HG03558 (cell line): Measurements from ENCODE around the gene B4GALNT3.

Experiments
- ATAC-seq: cut with Tn5 transposase; IDR thresholded peaks from one replicate; pipeline ENCODE4 v1.9.1; 2021; ENCODE audit warnings: moderate number of reproducible peaks; ENCODE audit not compliant: unreplicated experiment; ENCODE audit errors: extremely low read depth

B4GALNT3 gene

DNA sequence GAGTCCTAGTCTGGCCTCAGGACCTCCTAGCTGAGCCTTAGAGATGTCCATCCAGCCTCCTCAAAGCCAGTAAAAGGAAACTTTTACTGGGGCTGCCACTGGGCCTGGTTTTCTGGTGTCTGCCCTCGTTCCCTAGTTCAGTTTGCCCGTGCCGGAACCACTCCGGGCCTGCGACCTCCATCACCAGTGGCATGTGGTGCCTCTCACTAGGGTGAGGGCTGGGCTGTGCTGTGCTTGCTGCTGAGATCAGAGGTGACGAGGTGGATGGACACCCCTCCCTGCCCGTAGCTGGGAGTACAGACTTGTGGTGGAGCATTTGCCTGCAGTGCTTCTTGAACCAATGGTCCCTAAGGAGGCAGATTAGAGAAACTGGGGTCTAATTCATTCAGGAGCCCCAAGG lies 75.7 kb downstream of the B4GALNT3 start:
- ATAC-seq, result no peak

DNA sequence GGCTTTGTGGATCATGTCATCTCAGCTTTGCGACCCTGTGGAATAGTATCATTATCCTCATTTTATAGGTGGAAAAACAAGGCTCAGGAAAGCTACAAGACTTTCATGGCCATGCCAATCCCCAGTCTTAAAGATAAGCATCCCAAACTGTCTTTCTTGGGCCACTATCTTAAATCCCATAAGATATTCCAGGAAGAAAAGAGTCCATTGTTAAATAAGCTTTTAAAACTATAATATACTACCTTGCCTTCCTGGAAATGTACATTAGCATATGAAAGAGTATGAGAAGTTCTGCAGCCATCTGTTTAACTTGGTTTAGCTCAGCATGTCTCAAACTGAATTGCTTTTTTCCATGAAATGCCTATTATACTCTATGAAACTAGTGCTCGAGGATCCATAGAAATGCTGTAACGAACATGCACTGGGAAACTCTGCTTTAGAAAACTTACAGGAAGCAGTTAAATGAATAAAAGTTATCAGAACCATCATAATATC lies 77.1 kb downstream of the B4GALNT3 start:
- ATAC-seq, result no peak

DNA sequence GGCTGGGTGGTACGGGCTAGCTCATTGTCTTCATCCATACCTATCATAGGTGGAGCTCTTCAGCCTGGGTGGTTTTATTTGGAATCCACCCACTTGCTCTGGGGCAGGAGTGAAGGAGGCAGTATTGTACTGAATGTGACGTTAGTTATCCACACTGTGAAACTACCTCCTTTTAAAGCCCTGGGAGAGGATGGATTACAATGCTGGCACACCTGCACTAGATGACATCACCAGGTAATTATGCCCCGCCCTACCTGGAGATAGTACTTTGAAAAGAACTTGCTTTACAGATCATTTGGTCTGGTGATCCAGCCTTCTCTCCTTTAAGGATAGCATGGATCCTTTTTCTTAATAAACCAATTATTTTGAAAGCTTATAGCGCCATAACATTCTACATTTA lies 78.0 kb downstream of the B4GALNT3 start:
- no peak for ATAC-seq

DNA sequence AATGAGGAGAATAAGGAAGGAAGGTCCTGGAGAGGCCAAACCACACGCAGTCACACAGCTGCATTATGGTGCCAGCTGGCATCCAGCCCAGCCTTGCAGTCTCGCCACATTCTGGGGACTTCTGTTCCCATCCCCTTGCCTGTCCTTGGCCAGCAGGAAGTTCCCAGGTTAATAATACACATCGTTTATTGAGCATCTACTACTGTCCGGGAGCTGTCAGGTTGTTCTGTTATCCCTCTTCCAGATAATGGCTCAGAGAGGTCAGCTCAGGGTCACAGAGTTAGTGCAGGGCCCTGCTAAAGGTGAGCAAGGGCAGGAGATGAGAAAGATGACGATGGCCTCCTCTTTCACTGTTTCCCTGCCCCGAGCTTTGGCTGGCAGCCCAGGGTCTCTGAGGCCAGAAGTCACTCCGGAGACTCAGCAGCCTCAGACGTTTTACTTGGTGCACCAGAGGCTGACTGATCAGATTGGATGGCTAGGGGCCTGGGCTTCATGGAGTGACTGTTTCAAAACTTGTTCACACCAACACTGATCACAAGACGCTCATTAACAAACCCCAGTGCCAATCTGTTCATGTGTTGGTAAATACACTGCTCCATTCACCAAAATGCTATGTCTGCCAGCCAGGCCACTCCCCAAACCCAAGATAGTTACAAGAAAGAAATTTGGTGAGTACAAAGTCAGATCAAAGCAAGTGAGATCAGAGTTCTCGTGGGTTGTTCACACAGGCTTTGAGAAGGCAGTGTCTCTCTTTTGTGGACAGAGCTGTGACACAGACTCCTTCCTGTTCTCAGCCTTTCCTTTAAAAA lies 79.2 kb downstream of the B4GALNT3 start:
- ATAC-seq, result no peak

DNA sequence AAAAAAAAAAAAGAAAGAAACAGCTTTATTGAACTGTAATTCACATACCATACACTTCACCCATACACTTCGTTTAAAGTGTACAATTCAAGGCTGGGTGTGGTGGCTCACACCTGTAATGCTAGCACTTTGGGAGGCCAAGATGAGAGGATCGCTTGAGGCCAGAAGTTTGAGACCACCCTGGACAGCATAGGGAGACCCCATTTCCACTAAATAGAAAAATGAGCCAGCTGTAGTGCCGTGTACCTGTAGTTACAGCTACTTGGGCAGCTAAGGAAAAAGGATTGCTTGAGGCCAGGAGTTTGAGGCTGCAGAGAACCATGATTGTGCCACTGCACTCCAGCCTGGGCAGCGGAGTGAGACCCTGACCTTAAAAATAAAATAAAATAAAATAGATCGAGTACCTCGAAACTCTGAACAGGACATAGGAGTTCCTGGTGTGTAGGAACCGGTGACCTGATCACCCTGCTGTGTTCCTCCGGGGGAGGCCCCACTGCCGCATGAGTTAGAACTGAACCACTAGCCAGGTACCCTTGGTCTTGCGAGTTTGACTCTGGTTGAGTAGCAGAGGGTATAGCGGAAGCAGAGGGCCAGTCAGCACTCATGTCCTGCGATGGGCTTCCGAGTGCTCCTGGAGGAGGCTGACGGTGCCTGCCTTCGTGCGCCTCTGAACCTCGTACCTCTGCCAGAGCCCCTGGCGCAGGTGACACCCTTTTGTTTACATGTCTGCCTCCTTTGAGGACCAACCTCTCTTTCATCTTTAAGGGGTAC lies 80.0 kb downstream of the B4GALNT3 start:
- no peak for ATAC-seq

DNA sequence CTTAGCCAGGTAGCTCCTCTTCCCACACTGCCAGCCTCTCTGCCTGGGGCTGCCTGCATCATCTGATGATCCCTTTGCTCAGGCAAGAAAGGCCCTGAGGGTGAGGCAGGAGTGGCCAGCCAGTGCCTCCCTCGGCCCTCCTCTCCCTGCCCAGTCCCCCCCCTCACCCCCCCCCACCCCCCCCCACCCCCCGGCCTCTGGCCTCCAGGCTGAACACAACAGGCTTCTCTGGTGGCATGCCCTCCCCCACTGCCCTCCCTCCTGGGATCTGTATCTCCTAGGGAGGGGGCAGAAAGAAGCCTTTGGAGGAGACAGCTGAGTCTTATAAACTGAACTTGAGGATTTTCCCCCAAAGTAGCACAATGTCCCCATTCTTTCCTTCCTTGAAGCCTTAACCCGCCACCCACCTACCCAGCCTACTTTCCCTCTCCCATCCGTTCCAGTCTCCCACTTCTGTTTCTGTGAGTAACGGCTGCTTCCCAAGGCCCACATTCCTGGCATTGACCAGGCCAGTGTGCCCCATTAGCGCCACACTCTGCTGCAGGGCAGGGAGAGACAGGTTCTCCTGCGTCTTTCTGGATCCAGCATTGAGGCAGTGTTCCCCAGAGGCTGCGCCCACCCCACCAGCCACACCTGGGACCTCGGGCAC lies 82.1 kb downstream of the B4GALNT3 start:
- no peak for ATAC-seq

DNA sequence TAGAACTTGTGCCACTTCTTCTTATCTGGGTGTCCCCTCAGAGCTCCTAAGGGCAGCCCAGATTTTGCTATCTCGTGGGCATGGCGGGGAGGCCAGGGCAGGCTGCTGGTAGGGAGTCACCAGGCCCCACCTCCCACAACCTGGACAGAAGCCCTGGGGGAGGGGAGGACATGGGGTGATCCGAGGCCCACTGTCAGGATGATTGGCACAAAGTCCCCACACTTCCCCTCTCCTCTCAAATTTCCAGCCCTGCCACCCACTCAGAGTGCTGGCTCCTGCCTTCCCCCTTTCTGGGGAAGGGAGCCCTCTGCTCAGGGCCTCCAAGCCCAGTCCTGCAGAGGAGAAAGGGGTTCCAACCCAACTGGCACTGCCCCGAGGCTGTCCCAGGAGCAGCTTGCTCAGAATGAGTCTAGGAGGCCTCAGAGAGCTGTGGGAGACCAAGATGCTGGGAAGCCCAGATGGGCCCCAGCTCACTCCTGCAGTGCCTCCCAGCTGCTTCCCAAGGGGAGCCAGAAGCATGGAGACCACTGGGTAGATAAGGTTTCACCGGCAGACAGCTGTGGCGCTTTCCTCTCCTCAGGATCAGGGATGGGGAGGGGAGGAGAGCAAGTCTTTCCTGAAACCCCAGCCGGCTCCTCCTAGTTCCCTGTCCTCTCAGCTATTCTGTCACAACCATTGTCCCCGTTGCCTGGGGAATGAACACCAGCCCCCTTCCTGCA lies 82.8 kb downstream of the B4GALNT3 start:
- ATAC-seq, result no peak

DNA sequence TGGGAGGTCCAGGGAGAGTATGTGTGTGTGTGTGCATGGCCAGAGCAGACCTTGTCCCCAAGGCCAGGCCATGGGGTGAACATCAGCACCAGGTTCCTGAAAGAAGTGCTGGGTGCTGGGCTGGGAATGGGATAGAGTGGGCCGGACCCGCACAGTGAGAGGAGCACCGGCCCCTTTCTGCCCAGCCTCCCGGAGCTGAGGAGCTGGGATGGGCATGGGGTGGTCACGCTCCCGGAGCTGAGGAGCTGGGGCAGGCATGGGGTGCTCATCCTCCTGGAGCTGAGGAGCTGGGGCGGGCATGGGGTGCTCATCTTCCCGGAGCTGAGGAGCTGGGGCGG lies 83.3 kb downstream of the B4GALNT3 start:
- no peak for ATAC-seq

DNA sequence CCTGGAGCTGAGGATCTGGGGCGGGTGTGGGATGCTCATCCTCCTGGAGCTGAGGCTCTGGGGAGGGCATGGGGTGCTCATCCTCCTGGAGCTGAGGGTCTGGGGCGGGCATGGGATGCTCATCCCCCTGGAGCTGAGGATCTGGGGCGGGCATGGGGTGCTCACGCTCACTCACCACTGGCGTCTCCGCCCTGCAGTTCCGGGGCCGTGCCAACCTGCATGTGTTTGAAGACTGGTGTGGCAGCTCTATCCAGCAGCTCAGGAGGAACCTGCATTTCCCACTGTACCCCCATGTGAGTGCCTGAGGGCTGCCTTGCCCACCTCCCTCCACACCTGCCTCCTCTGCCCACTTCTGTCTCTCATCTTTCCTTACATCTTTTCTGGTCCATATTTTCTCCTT lies 84.4 kb downstream of the B4GALNT3 start:
- ATAC-seq, result no peak

DNA sequence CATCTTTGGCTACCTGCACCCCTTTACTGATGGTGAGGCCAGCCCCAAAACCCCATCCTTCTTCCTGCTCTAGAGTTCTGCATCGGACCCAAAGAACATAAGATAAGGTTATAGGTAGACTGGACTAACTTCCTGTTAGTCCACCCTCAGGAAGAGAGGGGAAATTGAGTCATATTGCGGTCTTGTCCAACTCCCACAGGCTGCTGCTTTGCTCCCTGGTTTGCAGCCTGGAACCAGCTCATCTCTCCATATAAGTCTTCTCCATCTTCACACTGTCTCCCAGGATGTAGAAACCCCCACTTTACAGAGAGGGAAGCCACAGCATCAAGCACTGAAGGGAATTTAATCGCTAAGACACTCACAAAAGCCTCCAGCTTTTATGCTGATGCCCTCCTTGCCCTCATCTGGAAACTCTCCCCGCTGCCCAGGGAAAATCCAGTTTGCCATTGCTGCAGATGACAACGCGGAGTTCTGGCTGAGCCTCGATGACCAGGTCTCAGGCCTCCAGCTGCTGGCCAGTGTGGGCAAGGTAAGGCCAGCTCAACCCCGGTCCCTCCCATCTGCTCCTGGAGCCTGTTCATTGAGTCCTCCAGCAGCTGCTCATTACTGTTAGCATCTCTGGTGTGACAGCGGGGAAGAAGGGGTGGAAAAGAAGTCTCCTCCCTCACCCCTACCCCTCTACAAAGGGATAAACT lies 85.3 kb downstream of the B4GALNT3 start:
- ATAC-seq, result no peak

DNA sequence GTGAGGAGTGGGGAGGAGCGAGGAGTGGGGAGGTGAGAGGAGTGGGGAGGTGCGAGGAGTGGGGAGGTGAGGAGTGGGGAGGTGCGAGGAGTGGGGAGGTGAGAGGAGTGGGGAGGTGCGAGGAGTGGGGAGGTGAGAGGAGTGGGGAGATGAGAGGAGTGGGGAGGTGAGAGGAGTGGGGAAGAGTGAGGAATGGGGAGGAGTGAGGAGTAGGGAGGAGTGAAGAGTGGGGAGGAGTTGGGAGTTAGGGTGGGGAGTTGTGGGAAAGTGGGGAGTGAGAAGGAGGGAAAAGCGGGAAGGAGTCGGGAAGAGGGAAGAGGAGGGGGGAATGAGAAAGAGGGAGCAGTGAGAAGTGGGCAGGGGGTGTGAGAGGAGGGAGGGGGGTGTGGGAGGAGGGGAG lies 86.1 kb downstream of the B4GALNT3 start:
- ATAC-seq, result no peak

DNA sequence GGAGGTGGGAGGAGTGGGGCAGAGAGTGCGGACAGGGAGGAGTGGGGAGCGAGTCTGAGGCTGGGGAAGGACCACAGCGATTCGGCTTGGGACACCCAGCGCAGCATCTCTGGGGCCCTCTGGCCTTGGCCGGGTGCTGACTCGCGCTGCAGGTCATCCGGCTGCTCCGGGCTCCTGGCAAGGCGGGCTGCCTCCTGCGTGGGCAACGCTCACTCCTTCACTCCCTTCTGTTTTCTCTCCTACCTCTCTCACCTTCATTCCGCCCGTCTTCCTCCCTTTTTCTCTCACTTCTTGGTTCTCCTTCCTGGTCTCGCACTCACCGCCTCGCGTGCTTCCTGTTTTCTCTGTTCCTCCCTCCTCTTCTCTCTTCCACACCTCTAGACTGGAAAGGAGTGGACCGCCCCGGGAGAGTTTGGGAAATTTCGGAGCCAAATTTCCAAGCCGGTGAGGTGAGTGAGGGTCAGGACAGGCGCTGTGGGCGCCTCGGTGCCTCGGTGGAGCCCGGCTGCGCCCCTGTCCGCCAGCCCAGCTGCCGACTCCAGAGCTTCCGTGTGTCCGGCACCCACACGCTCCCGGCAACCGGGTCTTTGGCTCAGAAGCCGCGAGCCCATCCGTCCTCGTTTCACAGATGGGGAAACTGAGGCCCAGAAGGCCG lies 86.7 kb downstream of the B4GALNT3 start:
- ATAC-seq, result no peak

DNA sequence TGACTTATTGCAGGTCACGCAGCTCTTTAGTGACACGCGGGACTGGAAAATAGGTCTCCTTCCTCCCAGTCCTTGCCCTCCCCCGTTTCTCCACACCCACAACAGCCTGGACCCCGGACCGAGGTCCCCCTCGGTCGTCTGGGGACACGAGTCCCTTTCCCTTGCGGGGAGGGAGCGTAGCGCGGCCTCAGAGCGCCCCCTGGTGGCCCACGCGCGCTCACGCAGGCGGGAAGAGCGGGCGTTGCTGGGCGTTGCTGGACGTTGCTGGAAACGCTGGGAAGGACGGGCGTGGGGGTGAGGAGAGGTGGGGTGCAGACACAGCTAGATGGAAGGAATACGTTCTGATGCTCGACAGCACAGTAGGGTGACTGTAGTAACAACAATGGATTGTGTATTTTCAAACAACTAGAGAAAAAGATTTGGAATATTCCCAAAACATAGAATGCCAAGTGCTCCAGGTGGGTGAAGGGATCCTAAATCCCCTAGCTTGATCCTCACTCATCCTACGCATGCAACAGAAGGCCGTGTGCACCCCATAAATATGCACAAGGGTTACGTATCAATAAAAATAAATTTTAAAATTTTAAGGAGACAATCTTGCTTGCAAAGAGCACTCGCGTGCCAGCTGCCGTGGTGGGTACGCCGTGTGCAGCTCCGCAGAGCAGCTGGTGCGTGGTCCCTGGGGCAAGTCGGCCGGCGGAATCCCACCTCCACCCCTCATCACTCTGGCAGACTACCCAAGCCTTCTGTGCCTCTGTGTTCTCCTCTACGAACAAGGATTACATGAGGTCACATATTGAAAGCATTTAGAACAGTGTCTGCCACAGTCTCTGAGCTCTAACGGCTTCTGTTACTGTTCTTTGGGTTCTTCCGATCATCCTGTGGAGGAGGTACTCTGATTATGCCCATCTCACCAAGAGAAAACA lies 87.4 kb downstream of the B4GALNT3 start:
- ATAC-seq, result no peak

DNA sequence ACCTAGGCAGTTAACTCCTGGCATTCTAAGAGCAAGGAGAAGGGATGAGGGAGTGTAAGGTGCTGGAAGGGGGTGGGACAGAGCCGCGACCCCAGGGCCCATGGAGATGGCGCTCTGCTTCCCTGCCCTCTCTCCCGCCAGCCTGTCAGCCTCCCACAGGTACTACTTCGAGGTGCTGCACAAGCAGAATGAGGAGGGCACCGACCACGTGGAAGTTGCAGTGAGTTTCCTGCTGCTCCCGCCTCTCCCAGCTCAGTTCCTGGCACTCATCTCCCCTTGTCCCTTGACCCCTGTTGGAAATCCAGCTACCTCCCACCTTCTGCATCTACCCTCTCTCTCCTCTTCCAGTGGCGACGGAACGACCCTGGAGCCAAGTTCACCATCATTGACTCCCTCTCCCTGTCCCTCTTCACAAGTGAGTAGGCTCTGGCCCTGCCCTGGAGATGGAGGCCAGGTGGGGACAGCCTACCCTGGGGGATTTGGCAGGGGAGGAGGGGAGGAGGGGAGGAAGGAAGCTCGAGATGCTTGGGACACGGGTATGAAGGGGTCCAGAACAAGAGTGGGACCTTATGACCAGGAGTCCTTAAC lies 88.2 kb downstream of the B4GALNT3 start:
- ATAC-seq, result no peak

DNA sequence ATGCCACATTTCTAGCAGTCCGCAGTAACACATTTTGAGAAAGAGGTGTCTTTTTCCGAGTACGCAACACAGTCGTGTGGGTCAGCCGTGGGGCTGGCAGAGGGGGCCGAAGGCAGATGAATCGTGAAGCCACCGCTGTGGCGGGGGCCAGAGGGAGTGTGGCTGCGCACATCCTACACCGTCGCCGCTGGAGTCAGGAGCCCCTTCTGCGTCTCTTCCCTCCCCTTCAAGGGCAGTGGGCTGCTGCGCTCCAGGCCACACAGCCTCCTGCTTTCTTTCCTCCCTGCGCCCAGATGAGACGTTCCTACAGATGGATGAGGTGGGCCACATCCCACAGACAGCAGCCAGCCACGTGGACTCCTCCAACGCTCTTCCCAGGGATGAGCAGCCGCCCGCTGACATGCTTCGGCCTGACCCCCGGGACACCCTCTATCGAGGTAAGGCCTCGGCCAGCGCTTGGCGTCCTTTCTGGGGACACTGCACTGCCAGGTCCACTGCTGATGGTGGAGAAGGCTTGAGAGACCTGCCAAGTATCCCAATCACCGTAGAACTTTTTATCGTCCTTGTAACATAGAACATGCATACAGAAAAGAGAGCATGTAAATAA lies 89.8 kb downstream of the B4GALNT3 start:
- ATAC-seq, result no peak

DNA sequence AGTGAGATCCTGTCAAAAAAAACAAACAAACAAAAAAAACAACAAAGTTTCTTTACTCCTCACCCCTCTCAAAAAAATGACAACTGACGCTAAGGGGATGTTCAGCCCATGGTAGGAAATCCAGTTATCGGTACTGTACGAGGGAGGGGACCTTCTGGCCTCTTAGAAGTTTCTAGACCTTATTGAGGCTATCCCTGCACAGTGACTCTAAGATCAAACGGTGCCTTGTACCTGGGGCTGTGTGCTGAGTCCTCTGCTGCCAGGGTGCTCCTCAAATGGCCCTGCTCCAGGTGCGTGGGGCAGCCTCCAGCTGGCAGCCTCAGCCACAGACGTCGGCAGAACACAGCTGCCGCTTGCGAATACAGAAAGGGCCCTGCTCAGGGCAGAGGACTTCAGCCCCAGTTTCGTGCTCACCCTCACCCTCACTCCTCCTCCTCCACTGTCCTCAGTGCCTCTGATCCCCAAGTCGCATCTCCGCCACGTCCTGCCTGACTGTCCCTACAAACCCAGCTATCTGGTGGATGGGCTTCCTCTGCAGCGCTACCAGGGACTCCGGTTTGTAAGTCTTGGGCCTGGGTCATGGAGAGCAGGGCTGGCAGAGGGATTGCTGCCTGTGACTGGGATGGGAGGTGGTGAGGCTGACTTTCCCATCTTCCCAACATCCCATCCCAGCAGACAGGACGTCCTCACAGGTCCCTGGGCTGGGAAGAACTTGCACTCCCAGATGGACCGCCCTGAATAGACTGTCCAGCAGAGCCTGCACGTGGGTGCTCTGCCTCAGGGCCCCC lies 90.9 kb downstream of the B4GALNT3 start:
- ATAC-seq, result no peak

DNA sequence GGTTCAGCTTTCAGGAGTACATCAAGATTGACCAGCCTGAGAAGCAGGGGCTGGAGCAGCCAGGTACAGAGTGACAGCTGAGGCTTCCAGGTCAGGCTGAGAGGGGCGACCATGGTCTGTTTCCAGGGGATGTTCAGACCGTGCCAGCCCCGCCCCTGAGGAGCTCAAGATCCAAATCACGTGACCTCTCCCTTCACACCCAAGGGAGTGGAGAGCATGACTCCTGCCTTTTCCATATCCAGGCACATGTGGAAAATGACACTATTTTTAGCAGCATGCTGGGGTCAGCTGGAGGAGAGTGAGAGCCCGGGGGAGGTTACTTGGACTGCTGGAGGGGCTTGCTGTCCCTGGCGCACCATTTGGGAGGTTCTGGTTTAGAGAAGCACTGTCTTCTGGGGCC lies 92.7 kb downstream of the B4GALNT3 start:
- no peak for ATAC-seq
